Measurements from ENCODE around the gene GFI1B. TPM values are rescaled to one million over a fixed set of nuclear protein-coding genes. Genes with fewer than 3 reads are reported as not detected.
A peak's percentile ranks its signal among the peaks of the same experiment; 100 is the strongest.

The GFI1B gene
- total and polyA plus RNA-seq, 2 of the 13 experiments (the other 11 are each of a cell fraction or from before 2014, with no cell fraction given) = 0.15 to 0.51 TPM

- TF ChIP-seq ZNF687 (CRISPR knock-in tag; IDR thresholded peaks at IDR 0.05) = peak; percentile 27; the same call in 1 of the 2 replicates
Measured at GRCh38 chr9:132982458-132982857, 4.0 kb downstream of the GFI1B start (continued).

GRCh38 chr9:132983491-132984201 is 5.2 kb downstream of the GFI1B start:
- Histone ChIP-seq H3K36me3 (replicated peaks in 1 of 2; ENCODE audit: control insufficient read depth in 1 of 2, insufficient read depth in 2 of 2, low read length in 2 of 2) (no peaks in the 10 kb centered on the region), H3K9ac (ENCODE audit: insufficient read depth, low read depth, low read length) (no peak overlapping the region), H3K27me3 (ENCODE audit: control insufficient read depth in 1 of 2, insufficient read depth in 2 of 2, low read length in 2 of 2) (peaks cover 5 to 35% of the 10 kb centered on the region in 2 experiments; a peak in 3 of 5 replicates), H3K9me3 (ENCODE audit: low read length) (no peaks in the 10 kb centered on the region), H3K27ac (ENCODE audit: extremely low read length, insufficient read depth, low read length) (no peak overlapping the region), H4K20me1 (ENCODE audit: insufficient read depth, low read length) (no peaks in the 10 kb centered on the region), H3K4me1 (ENCODE audit: insufficient read depth, low read length) (peaks cover 56% of the 10 kb centered on the region), H3K4me2 (ENCODE audit: low read depth, low read length) (no peak overlapping the region), H3K79me2 (ENCODE audit: insufficient read depth, low read length) (no peaks in the 10 kb centered on the region), H2AFZ (ENCODE audit: low read length) (no peak overlapping the region), H3K4me3 (replicated peaks in 1 of 3; ENCODE audit: insufficient read depth in 1 of 3, low read depth in 2 of 3, low read length in 3 of 3) (no peak overlapping the region)
- no TSS peak for BruUV-seq (replicated peaks)
- in situ Hi-C loops (cut with HindIII; ENCODE audit: extremely low pct_ligation_motif_present, low pct_unique_long_range_greater_than_20kb) (no loop called here), intact Hi-C loops (cut with micrococcal nuclease; ENCODE audit: unreplicated experiment) (no loop called here)
- no peak for ATAC-seq
- POLR2A ChIA-PET = no interaction called here
- 84% methylated on average over 10 of the region's 11 CpGs for WGBS (ENCODE audit: low lambda C conversion rate)
- FAIRE-seq = no peak
- CTCF ChIA-PET (ENCODE audit: low intra/inter-chr PET ratio, low total read pairs) = no interaction called here
- no peak for DNase-seq (ENCODE audit: low spot score)
- no peak for TF ChIP-seq LRRFIP1 (CRISPR knock-in tag; conservative IDR thresholded peaks at IDR 0.05)
- no peak for TF ChIP-seq CEBPB (IDR thresholded peaks at IDR 0.05; ENCODE audit: borderline replicate concordance, low read depth, low read length)
- no peak for TF ChIP-seq REXO4 (CRISPR knock-in tag; IDR thresholded peaks at IDR 0.05; ENCODE audit: borderline replicate concordance)
- no peak for TF ChIP-seq UBTF (CRISPR knock-in tag; IDR thresholded peaks at IDR 0.05)
- no peak for TF ChIP-seq GATAD1 (CRISPR knock-in tag; IDR thresholded peaks at IDR 0.05)
- no peak for TF ChIP-seq ZNF549 (CRISPR knock-in tag; IDR thresholded peaks at IDR 0.05)
- no peak for TF ChIP-seq ZNF776 (CRISPR knock-in tag; IDR thresholded peaks at IDR 0.05)
- TF ChIP-seq AGO2 (optimal IDR thresholded peaks at IDR 0.05; ENCODE audit: low read depth, low read length) = no peak
- no peak for TF ChIP-seq ETS1 (CRISPR knock-in tag; IDR thresholded peaks at IDR 0.05)
- no peak for TF ChIP-seq SRY (CRISPR knock-in tag; IDR thresholded peaks at IDR 0.05)

Measured in HepG2 (cell line).